Epithelial cell of prostate (primary cell): ENCODE results near the gene ZNF670.

Experiments used
- DNase-seq: peaks from one replicate; pipeline ENCODE4 v3.0.0-alpha.2; 2011; ENCODE audit warnings: low read depth, low spot score
- H3K27ac ChIP-seq: fragments of 450-650 bp; 2 replicates; pipeline ENCODE4 v1.5.1; 2017; ENCODE audit warnings: mild to moderate bottlenecking

The ZNF670 gene

GRCh38 chr1:247105966-247106365 lies 27.4 kb upstream of the ZNF670 start:
- no peak for DNase-seq
- H3K27ac ChIP-seq = no peak overlapping the region

GRCh38 chr1:247104965-247105364 lies 26.4 kb upstream of the ZNF670 start:
- DNase-seq = no peak
- H3K27ac ChIP-seq = no peak overlapping the region

- peak; percentile 73 for DNase-seq
- peak within 1 kb of the TSS; percentile 92 for H3K27ac ChIP-seq
Measured at GRCh38 chr1:247103859-247104591, 25.4 kb upstream of the ZNF670 start, which contains the start of gene ZNF669. Gene ZNF669 (minus strand): TSS chr1:247104356. CDS start chr1:247104199, 157 bp downstream.

GRCh38 chr1:247102381-247102780 lies 23.8 kb upstream of the ZNF670 start:
- no peak overlapping the region for H3K27ac ChIP-seq
- DNase-seq = no peak

GRCh38 chr1:247100676-247101279 lies 22.2 kb upstream of the ZNF670 start:
- DNase-seq = no peak
- H3K27ac ChIP-seq = no peak overlapping the region

- no peak overlapping the region for H3K27ac ChIP-seq
- DNase-seq = no peak
Measured at GRCh38 chr1:247096958-247097357, 18.3 kb upstream of the ZNF670 start.

- no peak for DNase-seq
Measured at GRCh38 chr1:247096544-247096943, 17.9 kb upstream of the ZNF670 start.

GRCh38 chr1:247096112-247096511 lies 17.5 kb upstream of the ZNF670 start:
- H3K27ac ChIP-seq = no peak overlapping the region
- no peak for DNase-seq

More at GRCh38 chr1:247096544-247096943, 17.9 kb upstream of the ZNF670 start:
- no peak overlapping the region for H3K27ac ChIP-seq

GRCh38 chr1:247090455-247090854 lies 11.8 kb upstream of the ZNF670 start:
- DNase-seq = no peak
- H3K27ac ChIP-seq = no peak overlapping the region

GRCh38 chr1:247089616-247090375 lies 11.2 kb upstream of the ZNF670 start:
- DNase-seq = no peak
- H3K27ac ChIP-seq = no peak overlapping the region

- no peak overlapping the region for H3K27ac ChIP-seq
- DNase-seq = no peak
Measured at GRCh38 chr1:247088967-247089366, 10.4 kb upstream of the ZNF670 start.

- H3K27ac ChIP-seq = no peak overlapping the region
- no peak for DNase-seq
Measured at GRCh38 chr1:247087256-247087655, 8.6 kb upstream of the ZNF670 start.

GRCh38 chr1:247085310-247085709 lies 6.7 kb upstream of the ZNF670 start:
- no peak overlapping the region for H3K27ac ChIP-seq
- no peak for DNase-seq

- H3K27ac ChIP-seq = no peak overlapping the region
Measured at GRCh38 chr1:247084771-247085170, 6.2 kb upstream of the ZNF670 start.

GRCh38 chr1:247079141-247079874 lies 697 bp upstream of the ZNF670 start:
- no peak for DNase-seq
- peak overlapping the region; percentile 62 for H3K27ac ChIP-seq

More at GRCh38 chr1:247084771-247085170, 6.2 kb upstream of the ZNF670 start:
- no peak for DNase-seq

GRCh38 chr1:247077876-247078257 lies 744 bp downstream of the ZNF670 start:
- no peak for DNase-seq
- H3K27ac ChIP-seq = peak overlapping the region; percentile 62

- no peak for DNase-seq
- no peak overlapping the region for H3K27ac ChIP-seq
Measured at GRCh38 chr1:247077213-247077612, 1.4 kb downstream of the ZNF670 start.

- no peak overlapping the region for H3K27ac ChIP-seq
- no peak for DNase-seq
Measured at GRCh38 chr1:247070645-247071044, 8.0 kb downstream of the ZNF670 start.

GRCh38 chr1:247064304-247064703 lies 14.3 kb downstream of the ZNF670 start:
- H3K27ac ChIP-seq = no peak overlapping the region
- DNase-seq = no peak

GRCh38 chr1:247060771-247061170 lies 17.8 kb downstream of the ZNF670 start:
- no peak overlapping the region for H3K27ac ChIP-seq
- no peak for DNase-seq
